OCI-LY1 (cell line): ENCODE data around the gene SLC5A4.

Experiments used
- CTCF ChIP-seq: fragments of 200-600 bp; sonication (generic), shearing (Covaris generic); IDR thresholded peaks from 2 replicates; pipeline ENCODE4 v1.5.1; 2017; ENCODE audit warnings: mild to moderate bottlenecking, antibody characterized with exemption, low read length, moderate library complexity, mixed read lengths
- EZH2 ChIP-seq: fragments of 200-600 bp; sonication (generic), shearing (Covaris generic); IDR thresholded peaks from 2 replicates; pipeline ENCODE4 v1.8.0; 2017; ENCODE audit warnings: borderline replicate concordance, mixed run types, mild to moderate bottlenecking, antibody characterized with exemption, low read length, moderate library complexity, mixed read lengths

- TF ChIP-seq CTCF (no peak), EZH2 (no peak)
Measured at GRCh38 chr22:32281072-32281471, 25.9 kb upstream of the SLC5A4 start.
